ENCODE data around the gene AKAP3. TPM values are rescaled to one million over a fixed set of nuclear protein-coding genes. Genes with fewer than 3 reads are reported as not detected.

The AKAP3 gene
- total and polyA plus RNA-seq, 4 donors = 0.21 to 2.0 (median 1.0) TPM

DNA sequence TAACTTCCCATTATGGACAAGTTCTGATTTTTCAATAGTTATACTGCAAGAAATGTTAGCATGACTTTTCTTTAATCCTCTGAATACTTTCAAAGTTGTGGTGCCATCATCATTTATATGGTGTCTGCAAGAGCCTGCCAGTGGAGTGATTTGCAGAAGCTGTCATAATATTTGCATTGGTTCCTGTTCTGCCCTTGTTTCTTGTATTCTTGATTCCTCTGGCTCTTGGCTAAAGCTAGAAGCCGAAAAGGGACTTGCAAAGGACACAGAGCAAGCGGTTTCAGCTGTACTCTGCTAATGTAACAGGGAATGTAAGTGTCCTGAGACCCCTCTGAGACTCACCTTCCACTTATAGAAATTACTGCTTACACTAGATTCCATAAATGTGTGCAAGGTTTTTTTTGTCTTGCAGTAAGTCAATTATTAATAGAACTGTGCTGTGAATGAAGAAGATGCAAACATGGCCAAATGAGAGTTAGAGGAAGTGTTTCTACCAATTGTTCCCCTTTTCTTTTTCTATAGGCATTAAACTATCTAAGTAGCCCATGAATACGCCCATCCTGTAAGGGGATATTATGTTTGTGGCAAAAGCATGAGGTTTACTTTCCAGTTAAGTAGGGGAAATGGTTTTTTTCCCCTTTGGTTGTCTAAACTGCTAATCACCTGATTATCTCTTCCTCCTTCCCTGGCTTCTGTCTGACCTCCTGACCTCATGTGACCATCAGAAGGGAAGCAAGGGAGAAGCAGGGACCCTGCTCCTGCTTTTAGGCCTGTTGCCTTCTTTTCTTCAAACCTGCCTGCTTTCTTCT, 81.6 kb downstream of the AKAP3 start:
- H3K9ac ChIP-seq (ENCODE audit: low read depth in 1 of 2, low read length in 2 of 2) = no peak overlapping the region
- no peak for TF ChIP-seq FOXA1 (IDR thresholded peaks at IDR 0.05)
- TF ChIP-seq, protein P1, sequence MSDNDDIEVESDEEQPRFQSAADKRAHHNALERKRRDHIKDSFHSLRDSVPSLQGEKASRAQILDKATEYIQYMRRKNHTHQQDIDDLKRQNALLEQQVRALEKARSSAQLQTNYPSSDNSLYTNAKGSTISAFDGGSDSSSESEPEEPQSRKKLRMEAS (IDR thresholded peaks at IDR 0.05) = no peak
- TF ChIP-seq YY1 (IDR thresholded peaks at IDR 0.05) = no peak
- no peak for TF ChIP-seq JUND (IDR thresholded peaks at IDR 0.05)
- TF ChIP-seq RXRA (IDR thresholded peaks at IDR 0.05) = peak in 1 of 2 donors; percentile 7
- TF ChIP-seq, protein P2, sequence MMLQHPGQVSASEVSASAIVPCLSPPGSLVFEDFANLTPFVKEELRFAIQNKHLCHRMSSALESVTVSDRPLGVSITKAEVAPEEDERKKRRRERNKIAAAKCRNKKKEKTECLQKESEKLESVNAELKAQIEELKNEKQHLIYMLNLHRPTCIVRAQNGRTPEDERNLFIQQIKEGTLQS (IDR thresholded peaks at IDR 0.05) = no peak
- no peak for TF ChIP-seq SP1 (IDR thresholded peaks at IDR 0.05)
- WGBS = 62% methylated on average over 3 of the region's 3 CpGs
- no peak overlapping the region for H3K4me3 ChIP-seq (ENCODE audit: low read depth in 1 of 3, low read length in 3 of 3)
- H3K4me1 ChIP-seq (ENCODE audit: control insufficient read depth in 4 of 4, insufficient read depth in 4 of 4, low read length in 3 of 4) = peaks cover 1 to 4% (median 3%) of the 10 kb centered on the region in 4 donors
- no peak for DNase-seq (ENCODE audit: low spot score)
- H3K9me3 ChIP-seq (ENCODE audit: control insufficient read depth in 4 of 4, low read length in 3 of 4) = no peaks in the 10 kb centered on the region
- no peaks in the 10 kb centered on the region for H3K27me3 ChIP-seq (ENCODE audit: control insufficient read depth in 4 of 4, insufficient read depth in 4 of 4, low read length in 3 of 4)
- peak overlapping the region; percentile 2 to 30 for H3K27ac ChIP-seq (ENCODE audit: low read depth in 1 of 2, low read length in 2 of 2)
- H3K36me3 ChIP-seq (ENCODE audit: control insufficient read depth in 4 of 4, insufficient read depth in 3 of 4, low read depth in 1 of 4, low read length in 3 of 4) = no peaks in the 10 kb centered on the region

DNA sequence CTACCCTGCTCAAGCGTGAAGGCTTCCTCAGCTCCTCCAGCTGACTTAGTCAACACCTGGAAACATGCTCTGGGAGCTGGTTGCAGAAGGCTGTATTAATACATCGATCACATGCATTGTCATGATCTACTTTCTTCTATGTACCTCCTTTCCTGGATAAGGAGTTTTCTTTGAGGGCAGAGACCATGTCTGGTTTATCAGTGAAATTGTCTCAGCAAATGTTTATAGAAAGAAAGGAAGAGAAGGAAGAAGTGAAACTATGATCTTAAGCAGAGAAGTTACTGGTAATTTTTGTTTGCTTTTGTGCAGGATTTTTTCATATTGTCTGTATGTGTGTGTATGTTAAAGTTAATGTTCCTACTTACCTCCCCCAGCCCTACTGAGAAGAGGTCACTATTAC, 82.4 kb downstream of the AKAP3 start:
- Histone ChIP-seq H3K36me3 (ENCODE audit: control insufficient read depth in 4 of 4, insufficient read depth in 3 of 4, low read depth in 1 of 4, low read length in 3 of 4) (no peaks in the 10 kb centered on the region), H3K4me3 (ENCODE audit: low read depth in 1 of 3, low read length in 3 of 3) (no peak overlapping the region), H3K9me3 (ENCODE audit: control insufficient read depth in 4 of 4, low read length in 3 of 4) (no peaks in the 10 kb centered on the region), H3K4me1 (ENCODE audit: control insufficient read depth in 4 of 4, insufficient read depth in 4 of 4, low read length in 3 of 4) (peaks cover 3 to 11% (median 6%) of the 10 kb centered on the region in 4 donors), H3K27ac (ENCODE audit: low read depth in 1 of 2, low read length in 2 of 2) (no peak overlapping the region), H3K9ac (ENCODE audit: low read depth in 1 of 2, low read length in 2 of 2) (no peak overlapping the region), H3K27me3 (ENCODE audit: control insufficient read depth in 4 of 4, insufficient read depth in 4 of 4, low read length in 3 of 4) (no peaks in the 10 kb centered on the region)
- whole genome bisulfite sequencing = 86% methylated on average over 2 of the region's 2 CpGs
- no peak for TF ChIP-seq RAD21 (IDR thresholded peaks at IDR 0.05)
- DNase-seq (ENCODE audit: low spot score) = no peak

Other genes starting within 250 kb of the AKAP3 start
- gene FGF6, start 203.2 kb downstream of the AKAP3 start, total RNA-seq = not detected
- gene FGF6, start 203.2 kb downstream of the AKAP3 start, polyA plus RNA-seq = not detected
- 10 to 100 TPM in 1 of 2 donors, under 1 TPM in 1; 0.50 to 14.9 TPM for gene RAD51AP1, start 110.2 kb downstream of the AKAP3 start, total RNA-seq
- 1 to 10 TPM; 1.3 TPM for gene RAD51AP1, start 110.2 kb downstream of the AKAP3 start, polyA plus RNA-seq
- gene DYRK4, start 86.8 kb downstream of the AKAP3 start, total RNA-seq = 10 to 100 TPM; 12.0 to 20.3 TPM
- 10 to 100 TPM; 13.9 to 15.0 TPM for gene DYRK4, start 86.8 kb downstream of the AKAP3 start, polyA plus RNA-seq
- gene NDUFA9, start 63 bp upstream of the AKAP3 start, total RNA-seq = 10 to 100 TPM; 21.4 to 55.6 TPM
- gene NDUFA9, start 63 bp upstream of the AKAP3 start, polyA plus RNA-seq = 100 to 1,000 TPM in 1 of 2 donors, 10 to 100 TPM in 1; 57.7 to 132 TPM
- under 1 TPM; 0.19 to 0.25 TPM for gene GALNT8, start 71.3 kb upstream of the AKAP3 start, total RNA-seq
- gene GALNT8, start 71.3 kb upstream of the AKAP3 start, polyA plus RNA-seq = under 1 TPM in 1 of 2 donors, not detected in 1; 0.03 TPM

Measured in liver (tissue), 9 donors.